Uterus (tissue), 2 donors: ENCODE results near the gene SORCS3.

Experiments used
- CTCF ChIP-seq, 4 experiments: fragments of 200-600 bp in 2 of 4; fragments of 450-650 bp in 2 of 4; sonication (generic) in 2 of 4; IDR thresholded peaks; one replicate each; pipeline ENCODE4 v1.5.1; 2016 to 2019; ENCODE audit warnings: antibody characterized with exemption in 4 of 4, mild to moderate bottlenecking in 2 of 4, moderate library complexity in 1 of 4
- POLR2A ChIP-seq, 2 donors: fragments of 450-650 bp; IDR thresholded peaks; one replicate each; pipeline ENCODE4 v1.6.1; 2016; ENCODE audit warnings: antibody characterized with exemption in 2 of 2, mild to moderate bottlenecking in 1 of 2, moderate library complexity in 1 of 2

DNA sequence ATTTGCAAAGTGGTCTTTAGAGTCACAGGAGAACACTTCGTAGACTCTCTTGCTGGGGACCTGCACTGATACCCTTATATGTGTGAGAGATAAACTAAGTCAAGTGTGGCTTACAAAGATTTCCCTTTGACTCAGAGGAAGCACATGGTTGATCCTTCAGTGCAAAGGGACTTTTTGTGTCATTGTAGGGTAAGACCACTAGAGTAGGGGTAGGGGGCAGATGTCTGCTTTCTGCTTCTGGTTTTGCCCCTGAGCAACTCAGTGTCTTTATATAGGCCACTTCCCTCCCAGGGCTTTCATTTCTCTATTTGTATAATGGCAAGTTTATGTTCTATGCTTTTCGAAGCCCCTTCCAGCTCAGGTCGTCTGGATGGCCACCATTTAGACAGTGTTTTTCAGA lies 281.7 kb downstream of the SORCS3 start:
- TF ChIP-seq CTCF (IDR thresholded peaks at IDR 0.05) (no peak), POLR2A (IDR thresholded peaks at IDR 0.05) (no peak)
